Activated CD8-positive, alpha-beta memory T cell treated with anti-CD3 and anti-CD28 coated beads for 36 hours (primary cell): ENCODE measurements around the gene VBP1. TPM values are rescaled to one million over a fixed set of nuclear protein-coding genes. Genes with fewer than 3 reads are reported as not detected.
"Not testable (repeated sequence)": the region's sequence is repeated elsewhere in the genome, so short reads cannot be mapped to it uniquely, and the experiment has no call there.

Experiments
- CTCF ChIA-PET: fragments of 350-600 bp; sonication (Branson Sonifier 250); formaldehyde crosslinking; loops from one replicate; lab custom pipeline; 2021; ENCODE audit warnings: antibody characterized with exemption; lab: Charles Lee
- POLR2A ChIA-PET: fragments of 350-600 bp; sonication (Branson Sonifier 250); formaldehyde crosslinking; loops from one replicate; lab custom pipeline; 2021; ENCODE audit warnings: antibody characterized with exemption; lab: Charles Lee
- total RNA-seq, 2 experiments: library from RNA; stranded (reverse); gene quantifications; one replicate each; pipeline ENCODE4 v1.2.3, GENCODE V29; 2021

The VBP1 gene, protein sequence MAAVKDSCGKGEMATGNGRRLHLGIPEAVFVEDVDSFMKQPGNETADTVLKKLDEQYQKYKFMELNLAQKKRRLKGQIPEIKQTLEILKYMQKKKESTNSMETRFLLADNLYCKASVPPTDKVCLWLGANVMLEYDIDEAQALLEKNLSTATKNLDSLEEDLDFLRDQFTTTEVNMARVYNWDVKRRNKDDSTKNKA
- total RNA-seq = 10 to 100 TPM; 77.4 to 80.8 TPM

GRCh38 chrX:155216179-155216939 is at the start of gene VBP1:
TSS of gene VBP1 (plus strand) at chrX:155216460. CDS start at chrX:155216483, 23 bp downstream.
- POLR2A ChIA-PET = interaction anchor here (0.6 kb wide), 2 partner anchors 108 to 521 kb away, joined by 3 to 4 read pairs; no protein-coding TSS in a partner anchor
- CTCF ChIA-PET = interaction anchor here (0.6 to 1.1 kb wide), 4 partner anchors 10 to 253 kb away, joined by 3 to 5 read pairs (median 3); no protein-coding TSS in a partner anchor

GRCh38 chrX:155169881-155170280 is 46.4 kb upstream of the VBP1 start:
- CTCF ChIA-PET = no interaction called here

GRCh38 chrX:155179346-155179997 is 36.8 kb upstream of the VBP1 start:
- ChIA-PET POLR2A (no interaction called here), CTCF (interaction anchor here (1.0 kb wide), 1 partner anchor 37 kb away, joined by 3 read pairs; the partner anchor contains the start of gene VBP1)

More at GRCh38 chrX:155169881-155170280, 46.4 kb upstream of the VBP1 start:
- POLR2A ChIA-PET = no interaction called here

DNA sequence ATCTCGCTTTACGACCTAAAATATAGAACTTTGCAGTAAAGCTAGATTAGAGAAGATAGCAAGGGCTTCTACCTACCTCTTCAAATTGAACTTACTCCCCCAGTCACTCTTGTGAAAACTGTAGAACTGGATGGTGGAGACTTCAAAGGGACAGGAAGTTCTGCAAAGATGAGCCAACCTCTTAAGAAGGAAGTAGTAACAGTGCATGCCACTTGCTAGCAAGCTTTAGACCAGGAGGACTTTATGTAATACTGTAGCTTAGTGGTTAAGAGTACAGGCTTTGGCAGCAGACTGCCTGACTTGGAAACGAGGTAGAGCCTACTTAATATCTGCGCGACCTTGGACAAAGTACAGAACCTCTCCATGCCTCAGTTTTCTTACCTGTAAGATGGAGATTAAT is 27.5 kb upstream of the VBP1 start:
- ChIA-PET POLR2A (no interaction called here), CTCF (no interaction called here)

- ChIA-PET POLR2A (no interaction called here), CTCF (interaction anchor here (0.6 kb wide), 1 partner anchor 10 kb away, joined by 3 read pairs; no protein-coding TSS in a partner anchor)
Observed at GRCh38 chrX:155211208-155211607, 5.1 kb upstream of the VBP1 start.

- POLR2A ChIA-PET = no interaction called here
- CTCF ChIA-PET = no interaction called here
Observed at GRCh38 chrX:155213731-155214130, 2.5 kb upstream of the VBP1 start.

DNA sequence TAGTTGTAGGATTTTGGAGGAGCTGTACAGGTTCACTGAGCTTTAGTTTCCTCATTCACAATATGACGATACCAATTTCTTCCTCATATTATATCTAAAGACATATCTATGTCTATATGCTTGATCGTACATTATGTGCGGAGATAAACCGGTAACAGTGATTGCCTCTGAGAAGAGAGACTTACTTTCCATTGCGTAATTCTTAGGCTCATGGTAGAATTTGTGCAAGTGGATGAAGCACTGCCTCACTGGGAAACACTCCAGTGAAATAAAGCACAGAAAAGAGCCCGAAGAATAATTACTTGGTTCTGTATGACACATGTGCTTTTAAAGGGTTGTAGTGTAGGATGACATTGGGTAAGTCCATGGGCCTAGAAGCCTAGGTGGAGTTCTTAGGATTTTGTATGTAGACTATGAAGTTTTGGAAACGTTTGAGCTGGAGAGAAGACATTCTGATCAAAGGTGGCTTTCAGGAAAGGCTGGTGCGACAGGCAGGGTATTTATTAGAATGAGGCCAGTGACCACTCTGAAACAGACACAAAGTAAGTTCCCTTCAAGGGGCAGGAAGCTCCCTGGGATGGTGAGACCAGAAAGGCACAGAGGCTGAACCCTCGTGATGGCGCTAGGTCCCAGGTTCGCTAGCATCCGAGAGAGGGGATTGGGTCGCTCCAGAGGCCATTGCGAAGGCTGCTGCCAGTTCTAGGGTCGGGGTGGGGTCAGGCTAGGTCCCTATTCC is 649 bp upstream of the VBP1 start:
- ChIA-PET CTCF (interaction anchor here (1.0 to 1.1 kb wide), 2 partner anchors 18 to 36 kb away, joined by 3 read pairs; no protein-coding TSS in a partner anchor), POLR2A (interaction anchor here (0.6 kb wide), 1 partner anchor 109 kb away, joined by 3 read pairs; no protein-coding TSS in a partner anchor)

DNA sequence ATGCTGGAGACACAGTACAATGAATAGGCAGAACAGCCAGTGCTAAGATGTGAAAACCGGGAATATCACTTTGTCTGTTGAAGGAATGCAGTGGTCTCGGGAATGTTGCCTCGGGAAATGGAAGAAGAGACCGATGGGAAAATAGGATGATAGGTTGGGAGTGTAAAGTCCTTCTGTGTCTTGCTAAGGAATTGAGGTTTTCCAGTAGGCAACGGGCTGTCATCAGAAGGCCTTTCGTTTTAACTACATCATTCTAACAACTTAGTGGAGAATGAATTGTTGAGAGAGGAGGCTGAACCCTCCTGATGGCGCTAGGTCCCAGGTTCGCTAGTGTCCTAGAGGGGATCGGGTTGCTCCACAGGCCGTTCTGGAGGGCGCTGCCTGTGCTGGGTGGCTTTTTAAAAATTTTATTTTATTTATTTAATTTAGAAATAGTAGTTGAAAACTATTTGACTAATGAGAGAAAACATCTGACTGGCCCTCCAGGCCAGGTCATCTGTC is 730 bp downstream of the VBP1 start:
- CTCF ChIA-PET = interaction anchor here (0.6 to 1.0 kb wide), 2 partner anchors 9 to 254 kb away, joined by 3 to 5 read pairs; no protein-coding TSS in a partner anchor
- POLR2A ChIA-PET = interaction anchor here (0.6 kb wide), 1 partner anchor 521 kb away, joined by 4 read pairs; no protein-coding TSS in a partner anchor

DNA sequence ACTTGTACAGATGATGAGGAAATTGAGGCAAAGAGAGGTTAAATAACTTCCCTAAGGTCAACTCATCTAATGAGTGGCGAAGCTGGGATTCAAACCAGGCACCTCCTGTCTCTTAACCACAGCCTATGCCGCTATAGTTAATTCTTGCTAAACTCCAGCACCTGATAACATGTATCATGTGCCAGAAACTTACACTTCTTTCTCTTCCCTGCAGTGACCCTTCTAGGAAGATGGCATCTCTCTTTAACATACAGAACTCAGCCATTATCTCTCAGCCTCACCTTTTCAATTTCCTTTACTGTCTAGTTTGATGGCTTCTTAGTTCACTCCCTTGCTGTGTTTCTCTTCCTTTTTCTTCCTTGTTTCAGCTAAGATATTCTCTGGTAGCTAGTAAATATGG is 2.5 kb downstream of the VBP1 start:
- CTCF ChIA-PET = no interaction called here
- POLR2A ChIA-PET = no interaction called here

GRCh38 chrX:155221351-155221750 is 5.1 kb downstream of the VBP1 start:
- ChIA-PET POLR2A (no interaction called here), CTCF (no interaction called here)

GRCh38 chrX:155223746-155224145 is 7.5 kb downstream of the VBP1 start:
- POLR2A ChIA-PET, CTCF ChIA-PET: not testable (repeated sequence)

DNA sequence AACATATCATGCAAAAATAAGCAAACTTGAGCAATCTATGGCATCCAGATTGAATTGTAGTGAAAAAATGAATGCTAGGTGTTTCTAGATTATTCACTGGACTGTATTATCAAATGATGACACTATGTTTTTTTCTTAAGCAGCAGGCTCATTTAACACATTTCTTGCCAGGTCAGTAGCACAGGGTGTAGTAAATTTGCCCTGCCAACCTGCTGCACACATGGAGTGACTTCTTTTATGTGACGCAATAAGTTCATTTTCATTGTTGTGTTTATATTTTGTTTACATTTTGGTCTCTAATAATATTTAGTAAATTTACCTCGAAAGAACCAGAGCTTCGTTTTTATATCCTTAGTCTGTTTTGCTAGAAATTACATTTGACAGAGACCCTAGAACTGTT is 9.5 kb downstream of the VBP1 start:
- POLR2A ChIA-PET = no interaction called here
- CTCF ChIA-PET = interaction anchor here (1.6 kb wide), 1 partner anchor 9 kb away, joined by 5 read pairs; the partner anchor contains the start of gene VBP1

DNA sequence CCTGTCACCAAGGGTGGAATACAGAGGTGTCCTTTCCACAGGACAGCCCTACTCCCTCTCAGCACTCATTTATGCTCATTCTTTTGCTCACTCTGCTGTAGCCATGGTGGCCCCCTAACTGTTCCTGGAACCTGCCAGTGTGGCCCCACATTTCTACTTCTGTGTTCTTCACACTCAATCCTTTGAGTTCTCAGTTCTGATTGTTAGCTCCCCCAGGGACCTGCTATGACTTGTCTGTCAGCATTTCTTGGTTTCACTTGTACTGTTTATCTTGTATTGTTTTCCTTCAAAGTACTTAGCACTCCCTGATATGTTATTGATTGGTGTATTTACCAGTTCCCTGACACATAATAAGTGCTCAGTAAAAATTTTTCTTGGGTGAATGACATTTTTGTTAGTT is 14.9 kb downstream of the VBP1 start:
- ChIA-PET CTCF (no interaction called here), POLR2A (no interaction called here)

DNA sequence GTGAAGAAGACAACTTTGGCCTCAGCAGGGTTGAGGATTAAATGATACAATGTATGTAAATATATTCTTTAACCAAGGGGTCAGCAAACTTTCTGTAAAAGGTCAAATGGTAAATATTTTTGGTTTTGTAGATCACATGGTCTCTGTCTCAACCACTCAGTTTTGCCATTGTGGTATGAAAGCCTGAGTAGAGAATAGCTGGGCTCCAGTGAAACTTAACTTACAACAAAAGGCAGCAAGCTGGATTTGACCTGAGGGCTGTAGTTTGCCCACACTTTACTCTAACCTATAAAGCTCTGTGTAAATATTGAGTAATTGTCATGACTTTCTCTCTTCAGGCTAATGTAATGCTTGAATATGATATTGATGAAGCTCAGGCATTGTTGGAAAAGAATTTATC is 19.6 kb downstream of the VBP1 start:
- CTCF ChIA-PET = no interaction called here
- POLR2A ChIA-PET = no interaction called here

- ChIA-PET CTCF (no interaction called here), POLR2A (no interaction called here)
Observed at GRCh38 chrX:155237719-155238118, 21.5 kb downstream of the VBP1 start.

DNA sequence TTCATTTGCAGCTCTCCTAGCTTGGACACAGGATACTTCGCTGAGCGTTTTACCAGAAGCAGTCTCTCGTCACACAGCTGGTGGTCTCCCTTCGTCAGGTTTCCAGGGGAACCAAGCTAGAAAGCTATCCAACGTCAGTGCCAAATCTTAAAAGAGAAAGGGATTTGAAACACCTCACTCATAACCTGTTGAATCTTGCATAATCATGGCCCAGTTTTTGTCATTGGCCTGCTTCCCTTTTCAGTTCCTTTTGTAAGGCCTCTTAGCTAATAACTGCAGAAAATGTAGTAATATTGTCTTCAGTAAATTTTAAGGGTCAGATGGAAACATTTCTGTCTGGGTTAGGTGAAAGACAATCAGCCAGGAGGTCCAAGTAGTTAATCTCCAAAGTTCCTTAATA is 26.0 kb downstream of the VBP1 start:
- CTCF ChIA-PET = no interaction called here
- POLR2A ChIA-PET = no interaction called here

DNA sequence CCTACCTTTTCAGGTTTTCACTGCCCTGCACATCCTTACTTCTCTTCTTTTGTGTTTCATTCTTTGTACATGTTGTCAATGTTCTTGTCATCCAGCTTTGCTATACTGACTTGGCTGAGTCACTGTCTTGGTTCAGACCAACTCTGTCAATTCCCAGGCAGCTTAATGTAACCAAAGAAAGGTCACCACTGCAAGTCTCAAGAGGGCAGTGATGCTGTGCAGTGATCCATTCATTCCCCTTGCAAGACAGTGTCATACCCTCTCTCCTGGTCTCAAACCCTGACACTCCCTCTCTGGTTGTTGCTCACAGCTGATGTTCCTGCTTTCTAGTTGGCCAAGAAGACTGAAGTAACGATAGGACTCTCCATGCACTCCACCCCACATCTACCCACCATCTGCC is 30.5 kb downstream of the VBP1 start:
- ChIA-PET POLR2A (no interaction called here), CTCF (no interaction called here)

- ChIA-PET POLR2A (no interaction called here), CTCF (no interaction called here)
Observed at GRCh38 chrX:155247497-155247896, 31.2 kb downstream of the VBP1 start.

DNA sequence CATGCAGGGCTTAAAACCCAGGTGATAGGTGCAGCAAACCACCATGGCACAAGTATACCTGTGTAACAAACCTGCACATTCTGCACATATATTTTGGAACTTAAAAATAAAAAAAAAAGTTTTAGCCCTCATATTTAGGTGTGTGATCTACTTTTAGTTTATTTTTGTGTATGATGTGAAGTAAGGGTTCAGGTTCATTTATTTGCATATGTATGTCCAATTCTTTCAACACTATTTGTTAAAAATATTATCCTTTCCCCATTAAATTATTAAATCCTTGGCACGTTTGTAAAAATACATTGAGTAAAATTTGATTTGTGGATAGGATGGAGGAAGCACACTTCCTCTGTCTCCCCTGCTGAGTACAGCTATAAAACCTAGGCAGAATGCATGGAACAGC is 35.1 kb downstream of the VBP1 start:
- POLR2A ChIA-PET = no interaction called here
- CTCF ChIA-PET = no interaction called here
